ENCODE results near the gene MKRN2OS.
"Not testable (repeated sequence)": the region's sequence is repeated elsewhere in the genome, so short reads cannot be mapped to it uniquely, and the experiment has no call there.

The MKRN2OS gene

GRCh38 chr3:12561397-12561796, 16.1 kb upstream of the MKRN2OS start:
- DNase-seq (ENCODE audit: low spot score) = no peak

- no peak for DNase-seq (ENCODE audit: low spot score)
Observed at GRCh38 chr3:12560505-12561190, 15.3 kb upstream of the MKRN2OS start.

- no peak for DNase-seq (ENCODE audit: low spot score)
Observed at GRCh38 chr3:12559520-12559919, 14.2 kb upstream of the MKRN2OS start.

GRCh38 chr3:12558706-12559105, 13.4 kb upstream of the MKRN2OS start:
- DNase-seq (ENCODE audit: low spot score) = no peak

- peak; percentile 58 for DNase-seq (ENCODE audit: low spot score)
Observed at GRCh38 chr3:12557473-12558100, 12.3 kb upstream of the MKRN2OS start.

GRCh38 chr3:12556690-12557472, 11.6 kb upstream of the MKRN2OS start, which contains the start of gene MKRN2:
TSS of gene MKRN2 (plus strand) at chr3:12557087. CDS start at chr3:12557151, 64 bp downstream.
- peak; percentile 92 for DNase-seq (ENCODE audit: low spot score)

GRCh38 chr3:12556314-12556689, 11.0 kb upstream of the MKRN2OS start:
- DNase-seq (ENCODE audit: low spot score) = no peak

- DNase-seq (ENCODE audit: low spot score) = peak; percentile 56
Observed at GRCh38 chr3:12553921-12554391, 8.7 kb upstream of the MKRN2OS start.

GRCh38 chr3:12549971-12550760, 4.9 kb upstream of the MKRN2OS start:
- DNase-seq (ENCODE audit: low spot score) = no peak

GRCh38 chr3:12544652-12545472, 437 bp downstream of the MKRN2OS start:
- no peak for DNase-seq (ENCODE audit: low spot score)

GRCh38 chr3:12543497-12543896, 1.8 kb downstream of the MKRN2OS start:
- not testable (repeated sequence) for DNase-seq (ENCODE audit: low spot score)

GRCh38 chr3:12541625-12542024, 3.7 kb downstream of the MKRN2OS start:
- peak; percentile 71 for DNase-seq (ENCODE audit: low spot score)

- DNase-seq (ENCODE audit: low spot score) = no peak
Observed at GRCh38 chr3:12536423-12536822, 8.9 kb downstream of the MKRN2OS start.

- DNase-seq (ENCODE audit: low spot score) = no peak
Observed at GRCh38 chr3:12532182-12532581, 13.1 kb downstream of the MKRN2OS start.

- no peak for DNase-seq (ENCODE audit: low spot score)
Observed at GRCh38 chr3:12527757-12528143, 17.5 kb downstream of the MKRN2OS start.

- no peak for DNase-seq (ENCODE audit: low spot score)
Observed at GRCh38 chr3:12522721-12523120, 22.6 kb downstream of the MKRN2OS start.

GRCh38 chr3:12521010-12521409, 24.3 kb downstream of the MKRN2OS start:
- no peak for DNase-seq (ENCODE audit: low spot score)

GRCh38 chr3:12518261-12519028, 26.9 kb downstream of the MKRN2OS start:
- DNase-seq (ENCODE audit: low spot score) = no peak

- no peak for DNase-seq (ENCODE audit: low spot score)
Observed at GRCh38 chr3:12516873-12517272, 28.4 kb downstream of the MKRN2OS start.

- DNase-seq (ENCODE audit: low spot score) = no peak
Observed at GRCh38 chr3:12515631-12516030, 29.7 kb downstream of the MKRN2OS start.
